ENCODE data around the gene CDKAL1.
"Not testable (repeated sequence)": the region's sequence is repeated elsewhere in the genome, so short reads cannot be mapped to it uniquely, and the experiment has no call there.

GRCh38 chr6:20609924-20610323 is 75.7 kb downstream of the CDKAL1 start:
- not testable (repeated sequence) for TF ChIP-seq ZNF8 (CRISPR knock-in tag; IDR thresholded peaks at IDR 0.05); ZFP30 (CRISPR knock-in tag; IDR thresholded peaks at IDR 0.05); GLIS3 (CRISPR knock-in tag; IDR thresholded peaks at IDR 0.05); PPARA (CRISPR knock-in tag; IDR thresholded peaks at IDR 0.05; ENCODE audit: borderline replicate concordance)

All from SK-N-SH treated with all-trans-retinoic acid at 6 μM for 48 hours (cell line).